HepG2 (cell line): Measurements from ENCODE around the gene GRK5. TPM values are rescaled to one million over a fixed set of nuclear protein-coding genes. Genes with fewer than 3 reads are reported as not detected.

ENCODE experiments used
- ISL2 ChIP-seq: sonication (generic); formaldehyde crosslinking; IDR thresholded peaks from 2 replicates; pipeline ENCODE4 v1.5.0; 2020; ENCODE audit warnings: missing genetic modification reagents
- NFKB2 ChIP-seq: sonication (generic); formaldehyde crosslinking; IDR thresholded peaks from 2 replicates; pipeline ENCODE4 v1.4.0; 2020; ENCODE audit warnings: missing genetic modification reagents, borderline replicate concordance
- NONO ChIP-seq, 2 experiments: fragments of 450-650 bp in 1 of 2; sonication (generic) in 1 of 2; formaldehyde crosslinking in 1 of 2; IDR thresholded peaks in 1 of 2; conservative IDR thresholded peaks in 1 of 2; 2 replicates each; pipeline versions ENCODE4 v1.6.1 to v1.8.0; 2017 to 2022; ENCODE audit warnings: mild to moderate bottlenecking in 1 of 2, missing genetic modification reagents in 1 of 2, moderate library complexity in 1 of 2
- NR3C1 ChIP-seq: sonication (generic); formaldehyde crosslinking; IDR thresholded peaks from 2 replicates; pipeline ENCODE4 v1.4.0; 2020; ENCODE audit warnings: missing genetic modification reagents
- XRCC5 ChIP-seq: fragments of 200-400 bp; formaldehyde crosslinking; optimal IDR thresholded peaks from 2 replicates; pipeline ENCODE3; 2017; ENCODE audit warnings: mild to moderate bottlenecking, low read length
- ZNF180 ChIP-seq: sonication (generic); formaldehyde crosslinking; IDR thresholded peaks from 2 replicates; pipeline ENCODE4 v1.4.0; 2020; ENCODE audit warnings: low read depth, missing genetic modification reagents, borderline replicate concordance
- ZNF644 ChIP-seq: IDR thresholded peaks from 2 replicates; pipeline ENCODE4 v1.6.1; 2016; ENCODE audit warnings: low read depth
- ZZZ3 ChIP-seq: sonication (generic); formaldehyde crosslinking; IDR thresholded peaks from 2 replicates; pipeline ENCODE4 v1.4.0; 2020; ENCODE audit warnings: missing genetic modification reagents, mild to moderate bottlenecking, borderline replicate concordance
- polyA plus RNA-seq, 8 experiments: library from polyadenylated mRNA; depleted of rRNA in 3 of 8; stranded (reverse) in 7 of 8; unstranded in 1 of 8; fragments of >200 nt; fragmentation: Illumina TruSeq in 4 of 8; extraction: Trizol in 4 of 8; gene quantifications; 2 replicates each; pipeline versions ENCODE4 v1.2.1 to v1.2.3, GENCODE V29; 2011 to 2016; ENCODE audit warnings: low read depth in 4 of 8, missing spikeins in 1 of 8, mixed read lengths in 1 of 8; ENCODE audit not compliant: insufficient read depth in 1 of 8
- total RNA-seq, 5 experiments: library from RNA; depleted of rRNA; stranded (reverse); fragments of >200 nt; fragmentation: Illumina TruSeq; extraction: Trizol; gene quantifications; 2 replicates each; pipeline ENCODE4 v1.2.3, GENCODE V29; 2016; ENCODE audit warnings: low read depth in 1 of 5
- TF ChIP-seq, protein P1 (sequence below): sonication (generic); formaldehyde crosslinking; IDR thresholded peaks from 2 replicates; pipeline ENCODE4 v1.8.0; 2022; ENCODE audit warnings: missing genetic modification reagents, mild to moderate bottlenecking, borderline replicate concordance
- TF ChIP-seq, protein P2 (sequence below): IDR thresholded peaks from 2 replicates; pipeline ENCODE4 v1.6.1; 2012; ENCODE audit warnings: low read length, improper control_type of control experiment
- TF ChIP-seq, protein P3 (sequence below): sonication (generic); formaldehyde crosslinking; IDR thresholded peaks from 2 replicates; pipeline ENCODE4 v1.4.0; 2020; ENCODE audit warnings: missing genetic modification reagents
- TF ChIP-seq, protein P4 (sequence below): sonication (generic); formaldehyde crosslinking; IDR thresholded peaks from 2 replicates; pipeline ENCODE4 v1.4.0; 2020; ENCODE audit warnings: missing genetic modification reagents, mild to moderate bottlenecking, borderline replicate concordance
- TF ChIP-seq, protein P5 (sequence below): sonication (generic); formaldehyde crosslinking; IDR thresholded peaks from 2 replicates; pipeline ENCODE4 v1.4.0; 2020; ENCODE audit warnings: missing genetic modification reagents
- TF ChIP-seq, protein P6 (sequence below): sonication (generic); formaldehyde crosslinking; IDR thresholded peaks from 2 replicates; pipeline ENCODE4 v1.4.0; 2020; ENCODE audit warnings: missing genetic modification reagents

The GRK5 gene
- total and polyA plus RNA-seq, 2 of the 13 experiments (the other 11 are each of a cell fraction or from before 2014, with no cell fraction given), result 10.4 to 12.6 TPM

DNA sequence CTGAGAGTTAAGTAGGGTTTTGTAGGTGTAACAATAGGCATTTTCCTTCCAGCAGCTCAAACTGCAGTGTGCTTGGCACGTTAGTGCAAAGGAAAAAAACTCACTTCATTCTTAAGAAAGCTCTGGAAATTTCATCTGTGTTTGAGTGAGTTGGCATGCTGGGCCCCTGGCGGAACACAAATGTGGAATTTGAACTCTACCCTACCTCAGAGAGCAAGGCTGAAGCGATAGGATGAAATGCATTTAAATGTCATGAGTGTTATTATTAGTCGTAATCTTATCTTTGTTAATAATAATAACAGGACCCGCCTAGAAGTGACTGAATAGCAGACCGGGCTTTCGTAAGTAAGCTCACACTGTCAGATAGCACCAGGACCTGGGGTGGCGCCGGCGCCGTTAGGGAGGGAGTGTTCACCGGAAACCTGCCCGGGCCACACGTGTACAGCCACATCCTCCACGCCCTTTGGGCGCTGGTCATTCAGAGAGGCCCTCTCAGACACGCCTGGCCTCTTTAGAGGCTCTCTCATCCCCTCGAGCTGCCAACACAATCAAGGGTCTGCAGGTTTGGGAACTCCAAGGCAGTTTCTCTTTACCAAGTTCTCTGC, 63.5 kb downstream of the GRK5 start (continued):
- no peak for TF ChIP-seq NONO (IDR thresholded peaks at IDR 0.05)
- peak; percentile 68 for TF ChIP-seq NONO (CRISPR knock-in tag; conservative IDR thresholded peaks at IDR 0.05)
- no peak for TF ChIP-seq ZNF644 (CRISPR knock-in tag)
- no peak for TF ChIP-seq XRCC5
- no peak for TF ChIP-seq ZNF180 (CRISPR knock-in tag)
- TF ChIP-seq, protein P1, sequence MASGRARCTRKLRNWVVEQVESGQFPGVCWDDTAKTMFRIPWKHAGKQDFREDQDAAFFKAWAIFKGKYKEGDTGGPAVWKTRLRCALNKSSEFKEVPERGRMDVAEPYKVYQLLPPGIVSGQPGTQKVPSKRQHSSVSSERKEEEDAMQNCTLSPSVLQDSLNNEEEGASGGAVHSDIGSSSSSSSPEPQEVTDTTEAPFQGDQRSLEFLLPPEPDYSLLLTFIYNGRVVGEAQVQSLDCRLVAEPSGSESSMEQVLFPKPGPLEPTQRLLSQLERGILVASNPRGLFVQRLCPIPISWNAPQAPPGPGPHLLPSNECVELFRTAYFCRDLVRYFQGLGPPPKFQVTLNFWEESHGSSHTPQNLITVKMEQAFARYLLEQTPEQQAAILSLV (CRISPR knock-in tag), result no peak
- TF ChIP-seq, protein P2, sequence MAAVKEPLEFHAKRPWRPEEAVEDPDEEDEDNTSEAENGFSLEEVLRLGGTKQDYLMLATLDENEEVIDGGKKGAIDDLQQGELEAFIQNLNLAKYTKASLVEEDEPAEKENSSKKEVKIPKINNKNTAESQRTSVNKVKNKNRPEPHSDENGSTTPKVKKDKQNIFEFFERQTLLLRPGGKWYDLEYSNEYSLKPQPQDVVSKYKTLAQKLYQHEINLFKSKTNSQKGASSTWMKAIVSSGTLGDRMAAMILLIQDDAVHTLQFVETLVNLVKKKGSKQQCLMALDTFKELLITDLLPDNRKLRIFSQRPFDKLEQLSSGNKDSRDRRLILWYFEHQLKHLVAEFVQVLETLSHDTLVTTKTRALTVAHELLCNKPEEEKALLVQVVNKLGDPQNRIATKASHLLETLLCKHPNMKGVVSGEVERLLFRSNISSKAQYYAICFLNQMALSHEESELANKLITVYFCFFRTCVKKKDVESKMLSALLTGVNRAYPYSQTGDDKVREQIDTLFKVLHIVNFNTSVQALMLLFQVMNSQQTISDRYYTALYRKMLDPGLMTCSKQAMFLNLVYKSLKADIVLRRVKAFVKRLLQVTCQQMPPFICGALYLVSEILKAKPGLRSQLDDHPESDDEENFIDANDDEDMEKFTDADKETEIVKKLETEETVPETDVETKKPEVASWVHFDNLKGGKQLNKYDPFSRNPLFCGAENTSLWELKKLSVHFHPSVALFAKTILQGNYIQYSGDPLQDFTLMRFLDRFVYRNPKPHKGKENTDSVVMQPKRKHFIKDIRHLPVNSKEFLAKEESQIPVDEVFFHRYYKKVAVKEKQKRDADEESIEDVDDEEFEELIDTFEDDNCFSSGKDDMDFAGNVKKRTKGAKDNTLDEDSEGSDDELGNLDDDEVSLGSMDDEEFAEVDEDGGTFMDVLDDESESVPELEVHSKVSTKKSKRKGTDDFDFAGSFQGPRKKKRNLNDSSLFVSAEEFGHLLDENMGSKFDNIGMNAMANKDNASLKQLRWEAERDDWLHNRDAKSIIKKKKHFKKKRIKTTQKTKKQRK, result no peak
- TF ChIP-seq, protein P3, sequence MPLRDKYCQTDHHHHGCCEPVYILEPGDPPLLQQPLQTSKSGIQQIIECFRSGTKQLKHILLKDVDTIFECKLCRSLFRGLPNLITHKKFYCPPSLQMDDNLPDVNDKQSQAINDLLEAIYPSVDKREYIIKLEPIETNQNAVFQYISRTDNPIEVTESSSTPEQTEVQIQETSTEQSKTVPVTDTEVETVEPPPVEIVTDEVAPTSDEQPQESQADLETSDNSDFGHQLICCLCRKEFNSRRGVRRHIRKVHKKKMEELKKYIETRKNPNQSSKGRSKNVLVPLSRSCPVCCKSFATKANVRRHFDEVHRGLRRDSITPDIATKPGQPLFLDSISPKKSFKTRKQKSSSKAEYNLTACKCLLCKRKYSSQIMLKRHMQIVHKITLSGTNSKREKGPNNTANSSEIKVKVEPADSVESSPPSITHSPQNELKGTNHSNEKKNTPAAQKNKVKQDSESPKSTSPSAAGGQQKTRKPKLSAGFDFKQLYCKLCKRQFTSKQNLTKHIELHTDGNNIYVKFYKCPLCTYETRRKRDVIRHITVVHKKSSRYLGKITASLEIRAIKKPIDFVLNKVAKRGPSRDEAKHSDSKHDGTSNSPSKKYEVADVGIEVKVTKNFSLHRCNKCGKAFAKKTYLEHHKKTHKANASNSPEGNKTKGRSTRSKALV (CRISPR knock-in tag), result peak; percentile 90
- no peak for TF ChIP-seq NR3C1 (CRISPR knock-in tag)
- no peak for TF ChIP-seq ZZZ3 (CRISPR knock-in tag)
- TF ChIP-seq ISL2 (CRISPR knock-in tag), result peak; percentile 57; the same call in 1 of the 2 replicates
- TF ChIP-seq, protein P4, sequence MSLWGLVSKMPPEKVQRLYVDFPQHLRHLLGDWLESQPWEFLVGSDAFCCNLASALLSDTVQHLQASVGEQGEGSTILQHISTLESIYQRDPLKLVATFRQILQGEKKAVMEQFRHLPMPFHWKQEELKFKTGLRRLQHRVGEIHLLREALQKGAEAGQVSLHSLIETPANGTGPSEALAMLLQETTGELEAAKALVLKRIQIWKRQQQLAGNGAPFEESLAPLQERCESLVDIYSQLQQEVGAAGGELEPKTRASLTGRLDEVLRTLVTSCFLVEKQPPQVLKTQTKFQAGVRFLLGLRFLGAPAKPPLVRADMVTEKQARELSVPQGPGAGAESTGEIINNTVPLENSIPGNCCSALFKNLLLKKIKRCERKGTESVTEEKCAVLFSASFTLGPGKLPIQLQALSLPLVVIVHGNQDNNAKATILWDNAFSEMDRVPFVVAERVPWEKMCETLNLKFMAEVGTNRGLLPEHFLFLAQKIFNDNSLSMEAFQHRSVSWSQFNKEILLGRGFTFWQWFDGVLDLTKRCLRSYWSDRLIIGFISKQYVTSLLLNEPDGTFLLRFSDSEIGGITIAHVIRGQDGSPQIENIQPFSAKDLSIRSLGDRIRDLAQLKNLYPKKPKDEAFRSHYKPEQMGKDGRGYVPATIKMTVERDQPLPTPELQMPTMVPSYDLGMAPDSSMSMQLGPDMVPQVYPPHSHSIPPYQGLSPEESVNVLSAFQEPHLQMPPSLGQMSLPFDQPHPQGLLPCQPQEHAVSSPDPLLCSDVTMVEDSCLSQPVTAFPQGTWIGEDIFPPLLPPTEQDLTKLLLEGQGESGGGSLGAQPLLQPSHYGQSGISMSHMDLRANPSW (CRISPR knock-in tag), result no peak
- no peak; the same call in 1 of the 2 replicates for TF ChIP-seq NFKB2 (CRISPR knock-in tag)
- TF ChIP-seq, protein P5, sequence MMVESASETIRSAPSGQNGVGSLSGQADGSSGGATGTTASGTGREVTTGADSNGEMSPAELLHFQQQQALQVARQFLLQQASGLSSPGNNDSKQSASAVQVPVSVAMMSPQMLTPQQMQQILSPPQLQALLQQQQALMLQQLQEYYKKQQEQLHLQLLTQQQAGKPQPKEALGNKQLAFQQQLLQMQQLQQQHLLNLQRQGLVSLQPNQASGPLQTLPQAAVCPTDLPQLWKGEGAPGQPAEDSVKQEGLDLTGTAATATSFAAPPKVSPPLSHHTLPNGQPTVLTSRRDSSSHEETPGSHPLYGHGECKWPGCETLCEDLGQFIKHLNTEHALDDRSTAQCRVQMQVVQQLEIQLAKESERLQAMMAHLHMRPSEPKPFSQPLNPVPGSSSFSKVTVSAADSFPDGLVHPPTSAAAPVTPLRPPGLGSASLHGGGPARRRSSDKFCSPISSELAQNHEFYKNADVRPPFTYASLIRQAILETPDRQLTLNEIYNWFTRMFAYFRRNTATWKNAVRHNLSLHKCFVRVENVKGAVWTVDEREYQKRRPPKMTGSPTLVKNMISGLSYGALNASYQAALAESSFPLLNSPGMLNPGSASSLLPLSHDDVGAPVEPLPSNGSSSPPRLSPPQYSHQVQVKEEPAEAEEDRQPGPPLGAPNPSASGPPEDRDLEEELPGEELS (CRISPR knock-in tag), result peak; percentile 72; the same call in 1 of the 2 replicates
- TF ChIP-seq, protein P6, sequence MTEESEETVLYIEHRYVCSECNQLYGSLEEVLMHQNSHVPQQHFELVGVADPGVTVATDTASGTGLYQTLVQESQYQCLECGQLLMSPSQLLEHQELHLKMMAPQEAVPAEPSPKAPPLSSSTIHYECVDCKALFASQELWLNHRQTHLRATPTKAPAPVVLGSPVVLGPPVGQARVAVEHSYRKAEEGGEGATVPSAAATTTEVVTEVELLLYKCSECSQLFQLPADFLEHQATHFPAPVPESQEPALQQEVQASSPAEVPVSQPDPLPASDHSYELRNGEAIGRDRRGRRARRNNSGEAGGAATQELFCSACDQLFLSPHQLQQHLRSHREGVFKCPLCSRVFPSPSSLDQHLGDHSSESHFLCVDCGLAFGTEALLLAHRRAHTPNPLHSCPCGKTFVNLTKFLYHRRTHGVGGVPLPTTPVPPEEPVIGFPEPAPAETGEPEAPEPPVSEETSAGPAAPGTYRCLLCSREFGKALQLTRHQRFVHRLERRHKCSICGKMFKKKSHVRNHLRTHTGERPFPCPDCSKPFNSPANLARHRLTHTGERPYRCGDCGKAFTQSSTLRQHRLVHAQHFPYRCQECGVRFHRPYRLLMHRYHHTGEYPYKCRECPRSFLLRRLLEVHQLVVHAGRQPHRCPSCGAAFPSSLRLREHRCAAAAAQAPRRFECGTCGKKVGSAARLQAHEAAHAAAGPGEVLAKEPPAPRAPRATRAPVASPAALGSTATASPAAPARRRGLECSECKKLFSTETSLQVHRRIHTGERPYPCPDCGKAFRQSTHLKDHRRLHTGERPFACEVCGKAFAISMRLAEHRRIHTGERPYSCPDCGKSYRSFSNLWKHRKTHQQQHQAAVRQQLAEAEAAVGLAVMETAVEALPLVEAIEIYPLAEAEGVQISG, result peak; percentile 76
